Measurements from ENCODE around the gene ZNF678.

The ZNF678 gene

DNA sequence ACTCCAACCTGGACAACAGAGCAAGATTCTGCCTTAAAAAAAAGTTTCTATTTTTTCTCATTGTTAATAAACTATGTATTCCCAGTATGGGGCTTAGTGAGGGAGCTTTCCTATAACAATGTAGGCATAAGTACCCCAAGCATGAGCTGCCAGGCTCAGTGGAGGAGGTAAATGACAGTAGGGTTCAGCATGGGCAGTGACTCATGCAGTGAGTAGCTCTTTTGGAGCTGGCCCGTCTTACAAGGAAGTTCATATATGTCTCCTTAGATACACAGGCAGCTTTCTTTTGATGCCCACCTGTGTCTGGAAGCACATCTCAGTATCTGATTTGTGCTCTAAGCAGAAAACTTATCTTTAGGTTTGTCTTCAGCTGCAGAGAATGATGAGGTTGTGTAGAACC lies 57.9 kb downstream of the ZNF678 start:
- H3K9ac ChIP-seq (ENCODE audit: low read depth, low read length) = no peak overlapping the region
- H3K27me3 ChIP-seq (ENCODE audit: insufficient read depth, low read length, poor library complexity) = no peaks in the 10 kb centered on the region
- TF ChIP-seq CTCF (IDR thresholded peaks at IDR 0.05; ENCODE audit: borderline replicate concordance, extremely low read depth, low read length, poor library complexity, severe bottlenecking) = no peak
- TF ChIP-seq EZH2 (IDR thresholded peaks at IDR 0.05; ENCODE audit: borderline replicate concordance, low read depth, low read length, severe bottlenecking) = no peak
- no peak for ATAC-seq (ENCODE audit: insufficient read depth, low read depth)
- no peak overlapping the region for H3K4me3 ChIP-seq (ENCODE audit: low read depth in 1 of 2, low read length in 2 of 2)
- H3K4me1 ChIP-seq (ENCODE audit: insufficient read depth, low read length) = no peaks in the 10 kb centered on the region
- no peak overlapping the region for H3K27ac ChIP-seq (ENCODE audit: low read length)
- no peak overlapping the region for H2AFZ ChIP-seq (ENCODE audit: low read depth, low read length)
- no peak overlapping the region for H3K4me2 ChIP-seq (ENCODE audit: insufficient read depth, low read length)
- no peaks in the 10 kb centered on the region for H3K79me2 ChIP-seq (ENCODE audit: insufficient read depth, low read length)
- DNase-seq = no peak
- H4K20me1 ChIP-seq (ENCODE audit: insufficient read depth, low read length) = no peaks in the 10 kb centered on the region
- H3K9me3 ChIP-seq (ENCODE audit: insufficient read depth, low read length, severe bottlenecking) = peaks cover 60% of the 10 kb centered on the region
- peaks cover 32% of the 10 kb centered on the region for H3K36me3 ChIP-seq (ENCODE audit: insufficient read depth, low read length)

DNA sequence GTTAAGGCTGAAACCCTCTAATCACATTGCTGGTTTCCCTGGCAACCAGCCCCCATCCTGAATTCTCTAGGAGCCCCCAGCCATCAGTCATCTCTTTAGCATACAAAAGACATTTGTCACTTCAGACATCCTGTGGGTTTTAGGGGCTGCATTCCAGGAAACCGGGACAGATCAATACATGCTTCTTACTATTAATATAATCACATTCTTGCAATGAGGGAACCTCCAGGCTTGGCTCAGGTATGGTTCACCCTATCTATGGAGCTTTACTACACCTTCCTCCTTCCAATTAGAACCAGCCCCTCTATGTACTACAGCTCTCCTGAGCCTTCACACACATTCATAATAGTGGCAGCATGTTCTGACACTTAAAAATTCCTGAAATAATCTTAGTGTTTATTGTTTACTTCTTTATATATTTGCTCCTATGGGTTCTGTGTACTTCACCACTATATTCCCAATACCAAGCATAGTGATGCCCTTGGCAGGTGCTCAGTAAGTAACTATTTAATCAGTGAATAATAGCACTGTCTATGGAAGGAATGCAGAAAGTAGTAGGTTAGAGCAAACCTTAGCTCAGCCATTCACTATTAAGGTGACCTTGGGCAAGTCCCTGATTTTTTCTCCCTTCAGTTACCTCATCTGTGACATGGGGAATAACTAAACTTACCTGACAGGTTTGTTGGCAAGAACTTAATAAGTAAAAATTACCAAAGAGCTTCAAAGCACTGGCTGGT lies 59.6 kb downstream of the ZNF678 start:
- H3K27ac ChIP-seq (ENCODE audit: low read length) = no peak overlapping the region
- TF ChIP-seq CTCF (IDR thresholded peaks at IDR 0.05; ENCODE audit: borderline replicate concordance, extremely low read depth, low read length, poor library complexity, severe bottlenecking) = no peak
- TF ChIP-seq EZH2 (IDR thresholded peaks at IDR 0.05; ENCODE audit: borderline replicate concordance, low read depth, low read length, severe bottlenecking) = no peak
- no peaks in the 10 kb centered on the region for H3K79me2 ChIP-seq (ENCODE audit: insufficient read depth, low read length)
- no peak overlapping the region for H3K4me3 ChIP-seq (ENCODE audit: low read depth in 1 of 2, low read length in 2 of 2)
- no peak overlapping the region for H3K4me2 ChIP-seq (ENCODE audit: insufficient read depth, low read length)
- H3K4me1 ChIP-seq (ENCODE audit: insufficient read depth, low read length) = no peaks in the 10 kb centered on the region
- no peaks in the 10 kb centered on the region for H4K20me1 ChIP-seq (ENCODE audit: insufficient read depth, low read length)
- H2AFZ ChIP-seq (ENCODE audit: low read depth, low read length) = no peak overlapping the region
- H3K27me3 ChIP-seq (ENCODE audit: insufficient read depth, low read length, poor library complexity) = no peaks in the 10 kb centered on the region
- peaks cover 51% of the 10 kb centered on the region for H3K9me3 ChIP-seq (ENCODE audit: insufficient read depth, low read length, severe bottlenecking)
- no peak overlapping the region for H3K9ac ChIP-seq (ENCODE audit: low read depth, low read length)
- peaks cover 21% of the 10 kb centered on the region for H3K36me3 ChIP-seq (ENCODE audit: insufficient read depth, low read length)
- DNase-seq (no peak), ATAC-seq (ENCODE audit: insufficient read depth, low read depth) (no peak)

DNA sequence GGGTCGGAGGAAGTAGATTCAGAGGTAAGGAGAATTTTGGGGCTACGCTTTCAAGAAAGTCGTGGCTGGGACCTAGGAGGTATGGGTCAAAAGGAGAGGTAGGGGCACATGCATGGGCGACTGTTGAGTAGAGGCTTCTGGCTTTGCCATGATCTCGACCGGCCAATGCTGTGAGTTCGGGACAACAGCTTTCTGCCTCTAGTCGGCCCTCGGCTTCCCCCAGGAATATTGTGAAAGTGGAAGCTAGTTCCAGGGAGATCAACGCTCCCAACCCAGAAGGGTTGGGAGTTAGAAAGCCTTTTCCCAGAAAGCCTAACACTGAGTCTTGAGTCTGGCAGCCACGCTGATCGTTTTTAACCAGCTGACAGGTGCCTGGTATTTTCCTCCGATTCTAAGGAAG lies 69.0 kb downstream of the ZNF678 start:
- TF ChIP-seq EZH2 (IDR thresholded peaks at IDR 0.05; ENCODE audit: borderline replicate concordance, low read depth, low read length, severe bottlenecking) = no peak
- TF ChIP-seq CTCF (IDR thresholded peaks at IDR 0.05; ENCODE audit: borderline replicate concordance, extremely low read depth, low read length, poor library complexity, severe bottlenecking) = no peak
- no peak for ATAC-seq (ENCODE audit: insufficient read depth, low read depth)

More for the DNA sequence above, 69.0 kb downstream of the ZNF678 start:
- Histone ChIP-seq H3K27me3 (ENCODE audit: insufficient read depth, low read length, poor library complexity) (no peaks in the 10 kb centered on the region), H3K9me3 (ENCODE audit: insufficient read depth, low read length, severe bottlenecking) (peaks cover 54% of the 10 kb centered on the region), H3K9ac (ENCODE audit: low read depth, low read length) (no peak overlapping the region), H3K36me3 (ENCODE audit: insufficient read depth, low read length) (peaks cover 7% of the 10 kb centered on the region; the same call in 1 of the 2 replicates), H3K4me1 (ENCODE audit: insufficient read depth, low read length) (no peaks in the 10 kb centered on the region), H3K79me2 (ENCODE audit: insufficient read depth, low read length) (peaks cover 11% of the 10 kb centered on the region), H3K4me3 (ENCODE audit: low read depth in 1 of 2, low read length in 2 of 2) (no peak overlapping the region), H3K27ac (ENCODE audit: low read length) (no peak overlapping the region), H4K20me1 (ENCODE audit: insufficient read depth, low read length) (no peaks in the 10 kb centered on the region), H2AFZ (ENCODE audit: low read depth, low read length) (no peak overlapping the region), H3K4me2 (ENCODE audit: insufficient read depth, low read length) (no peak overlapping the region)
- no peak for DNase-seq

All from DND-41 (cell line).